GM12878 (cell line): ENCODE measurements around the gene MXRA8.

ENCODE experiments used
- CBFB ChIP-seq: IDR thresholded peaks from 2 replicates; pipeline ENCODE4 v1.6.1; 2016; ENCODE audit warnings: antibody characterized with exemption, low read depth
- CBX5 ChIP-seq: sonication (generic); IDR thresholded peaks from 2 replicates; pipeline ENCODE4 v1.6.1; 2016; ENCODE audit warnings: low read depth, moderate library complexity, mild to moderate bottlenecking, inconsistent platforms
- EGR1 ChIP-seq, 2 experiments: IDR thresholded peaks; 1 replicate in 1 of 2; 2 replicates in 1 of 2; pipeline ENCODE4 v1.6.1; 2011 to 2012; ENCODE audit warnings: low read depth in 2 of 2, low read length in 2 of 2, borderline replicate concordance in 1 of 2, mild to moderate bottlenecking in 1 of 2, moderate library complexity in 1 of 2
- EP300 ChIP-seq, 2 experiments: fragments of 150-350 bp in 1 of 2; IDR thresholded peaks; 2 replicates each; pipeline ENCODE4 v1.6.1; 2011 to 2012; ENCODE audit warnings: low read depth in 2 of 2, low read length in 2 of 2, borderline replicate concordance in 1 of 2, improper control_type of control experiment in 1 of 2, inconsistent platforms in 1 of 2; ENCODE audit not compliant: control insufficient read depth in 1 of 2
- HDAC6 ChIP-seq: fragments of 200-600 bp; sonication (generic); IDR thresholded peaks from one replicate; pipeline ENCODE4 v1.8.0; 2017; ENCODE audit warnings: antibody characterized with exemption; ENCODE audit not compliant: unreplicated experiment
- JUNB ChIP-seq: IDR thresholded peaks from 2 replicates; pipeline ENCODE4 v1.6.1; 2016; ENCODE audit warnings: antibody characterized with exemption, mild to moderate bottlenecking
- MYC ChIP-seq: IDR thresholded peaks from 2 replicates; pipeline ENCODE4 v1.6.1; 2011; ENCODE audit warnings: mild to moderate bottlenecking, low read length, moderate library complexity, inconsistent platforms; ENCODE audit not compliant: insufficient read depth, insufficient replicate concordance, insufficient read length, severe bottlenecking
- TAF1 ChIP-seq: IDR thresholded peaks from 2 replicates; pipeline ENCODE4 v1.6.1; 2011; ENCODE audit warnings: mild to moderate bottlenecking, low read depth, low read length, borderline replicate concordance
- TF ChIP-seq, protein P1 (sequence below): IDR thresholded peaks from 2 replicates; pipeline ENCODE4 v1.6.1; 2011; ENCODE audit warnings: borderline replicate concordance, low read depth, mild to moderate bottlenecking, moderate library complexity, mixed read lengths, low read length; ENCODE audit not compliant: insufficient read depth; ENCODE audit errors: extremely low read length
- TF ChIP-seq, protein P2 (sequence below): IDR thresholded peaks from 2 replicates; pipeline ENCODE4 v1.6.1; 2012; ENCODE audit warnings: low read depth, low read length, improper control_type of control experiment
- TF ChIP-seq, protein P3 (sequence below), 3 experiments: IDR thresholded peaks in 2 of 3; conservative IDR thresholded peaks in 1 of 3; 2 replicates each; pipeline ENCODE4 v1.5.1; 2011; ENCODE audit warnings: low read depth in 3 of 3, low read length in 3 of 3, mild to moderate bottlenecking in 3 of 3, control low read depth in 2 of 3, moderate library complexity in 2 of 3, inconsistent platforms in 1 of 3, mixed read lengths in 1 of 3; ENCODE audit not compliant: control insufficient read depth in 2 of 3, insufficient read depth in 1 of 3; ENCODE audit errors: extremely low read depth in 1 of 3
- TF ChIP-seq, protein P4 (sequence below): IDR thresholded peaks from 2 replicates; pipeline ENCODE4 v1.6.1; 2012; ENCODE audit warnings: low read depth, low read length, improper control_type of control experiment

DNA sequence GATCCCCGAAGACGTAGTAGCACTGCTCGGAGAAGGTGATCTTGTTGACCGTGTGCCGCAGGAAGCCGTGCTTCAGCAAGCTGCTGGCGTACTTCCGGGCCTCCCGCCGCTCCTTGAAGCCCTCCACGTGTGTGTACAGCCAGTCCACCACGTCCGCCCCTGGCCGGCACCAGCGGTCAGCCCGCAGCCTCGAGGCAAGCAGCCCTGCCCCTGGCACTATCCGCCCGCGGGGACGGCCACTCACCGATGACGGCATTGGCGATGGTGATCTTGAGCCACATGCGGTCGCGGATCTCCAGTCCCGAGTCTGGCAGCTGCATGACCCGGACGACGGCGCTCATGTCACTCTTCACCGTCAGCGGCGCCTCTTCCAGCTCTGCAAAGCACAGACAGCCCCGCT lies 20.1 kb downstream of the MXRA8 start:
- TF ChIP-seq HDAC6 (no peak), CBFB (no peak), JUNB (no peak), EGR1 (IDR thresholded peaks at IDR 0.05; ENCODE audit: borderline replicate concordance in 1 of 2, low read depth in 2 of 2, low read length in 2 of 2) (no peak), CBX5 (no peak), EP300 (IDR thresholded peaks at IDR 0.05; ENCODE audit: borderline replicate concordance in 1 of 2, control insufficient read depth in 1 of 2, low read depth in 2 of 2, low read length in 2 of 2) (no peak), TAF1 (no peak), MYC (no peak)
- TF ChIP-seq, protein P1, sequence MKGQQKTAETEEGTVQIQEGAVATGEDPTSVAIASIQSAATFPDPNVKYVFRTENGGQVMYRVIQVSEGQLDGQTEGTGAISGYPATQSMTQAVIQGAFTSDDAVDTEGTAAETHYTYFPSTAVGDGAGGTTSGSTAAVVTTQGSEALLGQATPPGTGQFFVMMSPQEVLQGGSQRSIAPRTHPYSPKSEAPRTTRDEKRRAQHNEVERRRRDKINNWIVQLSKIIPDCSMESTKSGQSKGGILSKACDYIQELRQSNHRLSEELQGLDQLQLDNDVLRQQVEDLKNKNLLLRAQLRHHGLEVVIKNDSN: no peak
- TF ChIP-seq, protein P2, sequence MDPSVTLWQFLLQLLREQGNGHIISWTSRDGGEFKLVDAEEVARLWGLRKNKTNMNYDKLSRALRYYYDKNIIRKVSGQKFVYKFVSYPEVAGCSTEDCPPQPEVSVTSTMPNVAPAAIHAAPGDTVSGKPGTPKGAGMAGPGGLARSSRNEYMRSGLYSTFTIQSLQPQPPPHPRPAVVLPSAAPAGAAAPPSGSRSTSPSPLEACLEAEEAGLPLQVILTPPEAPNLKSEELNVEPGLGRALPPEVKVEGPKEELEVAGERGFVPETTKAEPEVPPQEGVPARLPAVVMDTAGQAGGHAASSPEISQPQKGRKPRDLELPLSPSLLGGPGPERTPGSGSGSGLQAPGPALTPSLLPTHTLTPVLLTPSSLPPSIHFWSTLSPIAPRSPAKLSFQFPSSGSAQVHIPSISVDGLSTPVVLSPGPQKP: no peak
- TF ChIP-seq, protein P3, sequence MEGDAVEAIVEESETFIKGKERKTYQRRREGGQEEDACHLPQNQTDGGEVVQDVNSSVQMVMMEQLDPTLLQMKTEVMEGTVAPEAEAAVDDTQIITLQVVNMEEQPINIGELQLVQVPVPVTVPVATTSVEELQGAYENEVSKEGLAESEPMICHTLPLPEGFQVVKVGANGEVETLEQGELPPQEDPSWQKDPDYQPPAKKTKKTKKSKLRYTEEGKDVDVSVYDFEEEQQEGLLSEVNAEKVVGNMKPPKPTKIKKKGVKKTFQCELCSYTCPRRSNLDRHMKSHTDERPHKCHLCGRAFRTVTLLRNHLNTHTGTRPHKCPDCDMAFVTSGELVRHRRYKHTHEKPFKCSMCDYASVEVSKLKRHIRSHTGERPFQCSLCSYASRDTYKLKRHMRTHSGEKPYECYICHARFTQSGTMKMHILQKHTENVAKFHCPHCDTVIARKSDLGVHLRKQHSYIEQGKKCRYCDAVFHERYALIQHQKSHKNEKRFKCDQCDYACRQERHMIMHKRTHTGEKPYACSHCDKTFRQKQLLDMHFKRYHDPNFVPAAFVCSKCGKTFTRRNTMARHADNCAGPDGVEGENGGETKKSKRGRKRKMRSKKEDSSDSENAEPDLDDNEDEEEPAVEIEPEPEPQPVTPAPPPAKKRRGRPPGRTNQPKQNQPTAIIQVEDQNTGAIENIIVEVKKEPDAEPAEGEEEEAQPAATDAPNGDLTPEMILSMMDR (IDR thresholded peaks at IDR 0.05 in 2 of 3, conservative IDR thresholded peaks at IDR 0.05 in 1 of 3; ENCODE audit: control insufficient read depth in 2 of 3, extremely low read depth in 1 of 3, insufficient read depth in 1 of 3, low read depth in 3 of 3, low read length in 3 of 3): no peak
- TF ChIP-seq, protein P4, sequence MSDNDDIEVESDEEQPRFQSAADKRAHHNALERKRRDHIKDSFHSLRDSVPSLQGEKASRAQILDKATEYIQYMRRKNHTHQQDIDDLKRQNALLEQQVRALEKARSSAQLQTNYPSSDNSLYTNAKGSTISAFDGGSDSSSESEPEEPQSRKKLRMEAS: no peak
